K562 (cell line): ENCODE measurements around the gene DESI2. TPM values are rescaled to one million over a fixed set of nuclear protein-coding genes. Genes with fewer than 3 reads are reported as not detected.

ENCODE experiments used
- HES1 ChIP-seq: fragments of 450-650 bp; IDR thresholded peaks from 2 replicates; pipeline ENCODE4 v1.6.1; 2016; ENCODE audit warnings: low read depth, mild to moderate bottlenecking, moderate library complexity
- HEY1 ChIP-seq: fragments of 250-450 bp; sonication (Bioruptor Pico); IDR thresholded peaks from 2 replicates; pipeline ENCODE4 v1.5.0; 2020; ENCODE audit warnings: mild to moderate bottlenecking, moderate library complexity, borderline replicate concordance
- MEIS2 ChIP-seq: fragments of 450-650 bp; IDR thresholded peaks from 2 replicates; pipeline ENCODE4 v1.6.1; 2014; ENCODE audit warnings: mild to moderate bottlenecking; ENCODE audit not compliant: partially characterized antibody
- PTTG1 ChIP-seq: fragments of 450-650 bp; IDR thresholded peaks from 2 replicates; pipeline ENCODE4 v1.6.1; 2016; ENCODE audit warnings: low read depth, mild to moderate bottlenecking, missing genetic modification characterization, missing compliant biosample characterization
- RERE ChIP-seq: sonication (generic); formaldehyde crosslinking; IDR thresholded peaks from 2 replicates; pipeline ENCODE4 v1.8.0; 2023; ENCODE audit warnings: missing genetic modification reagents, mild to moderate bottlenecking, borderline replicate concordance
- REST ChIP-seq, 2 experiments: fragments of 450-650 bp; formaldehyde crosslinking in 1 of 2; IDR thresholded peaks; 2 replicates each; pipeline versions ENCODE4 v1.4.0 to v1.6.1; 2014 to 2020; ENCODE audit warnings: mild to moderate bottlenecking in 2 of 2, borderline replicate concordance in 1 of 2, low read depth in 1 of 2
- TEAD2 ChIP-seq: fragments of 450-650 bp; IDR thresholded peaks from 2 replicates; pipeline ENCODE4 v1.6.1; 2016; ENCODE audit warnings: missing genetic modification characterization, control low read depth, missing compliant biosample characterization
- ZBED1 ChIP-seq: IDR thresholded peaks from 2 replicates; pipeline ENCODE4 v1.6.1; 2014
- polyA plus RNA-seq, 8 experiments: library from polyadenylated mRNA; depleted of rRNA in 4 of 8; stranded (reverse) in 5 of 8; unstranded in 3 of 8; fragments of >200 nt; fragmentation: Nextera tagmentation in 2 of 8; fragmentation: Illumina TruSeq in 1 of 8; extraction: Ambion mirVana in 2 of 8; extraction: Trizol in 1 of 8; gene quantifications; 2 replicates each; pipeline versions ENCODE4 v1.2.1 to v1.2.3, GENCODE V29; 2011 to 2014; ENCODE audit warnings: inconsistent platforms in 1 of 8, missing spikeins in 1 of 8
- total RNA-seq, 7 experiments: library from RNA; depleted of rRNA in 6 of 7; stranded (reverse); fragments of >200 nt in 6 of 7; fragmentation: Illumina TruSeq in 2 of 7; extraction: Trizol in 2 of 7; gene quantifications; 2 replicates each; pipeline versions ENCODE4 v1.2.1 to v1.2.3, GENCODE V29; 2011 to 2021; ENCODE audit warnings: low replicate concordance in 1 of 7

DESI2 gene
- total and polyA plus RNA-seq, 9 of the 15 experiments (the other 6 are each of a cell fraction or from before 2014, with no cell fraction given), result 17.4 to 59.4 (median 38.4) TPM

GRCh38 chr1:244749230-244750016, 96.5 kb downstream of the DESI2 start (continued):
- no peak for TF ChIP-seq RERE (CRISPR knock-in tag)
- no peak for TF ChIP-seq REST (IDR thresholded peaks at IDR 0.05; ENCODE audit: borderline replicate concordance)
- no peak for TF ChIP-seq REST (CRISPR knock-in tag; IDR thresholded peaks at IDR 0.05; ENCODE audit: low read depth)
- no peak for TF ChIP-seq HES1
- TF ChIP-seq TEAD2, result no peak
- no peak for TF ChIP-seq PTTG1 (tag)
- no peak for TF ChIP-seq HEY1 (CRISPR knock-in tag)
- no peak for TF ChIP-seq MEIS2
- TF ChIP-seq ZBED1, result no peak
